H9 (cell line): ENCODE results near the gene CDH4. TPM values are rescaled to one million over a fixed set of nuclear protein-coding genes. Genes with fewer than 3 reads are reported as not detected.

Experiments used
- DNase-seq: peaks from one replicate; pipeline ENCODE4 v3.0.0-alpha.2; 2017
- H2AFZ ChIP-seq: one replicate; pipeline ENCODE4 v1.6.1; 2013; ENCODE audit warnings: mild to moderate bottlenecking, low read length, control low read depth, moderate library complexity
- H2AK5ac ChIP-seq: 2 replicates; pipeline ENCODE4 v1.6.1; 2013; ENCODE audit warnings: low read length, control low read depth, mixed read lengths; ENCODE audit not compliant: insufficient read length
- H2BK120ac ChIP-seq: one replicate; pipeline ENCODE4 v1.6.1; 2013; ENCODE audit warnings: low read depth, mild to moderate bottlenecking, low read length, control low read depth, inconsistent platforms; ENCODE audit not compliant: poor library complexity, severe bottlenecking
- H2BK12ac ChIP-seq: 2 replicates; pipeline ENCODE4 v1.6.1; 2013; ENCODE audit warnings: low read length, control low read depth, mixed read lengths, low read depth; ENCODE audit not compliant: insufficient read length
- H2BK15ac ChIP-seq: 2 replicates; pipeline ENCODE4 v1.6.1; 2013; ENCODE audit warnings: low read depth, low read length, control low read depth
- H2BK20ac ChIP-seq: one replicate; pipeline ENCODE4 v1.6.1; 2013; ENCODE audit warnings: low read depth, mild to moderate bottlenecking, low read length, control low read depth, inconsistent platforms; ENCODE audit not compliant: poor library complexity, severe bottlenecking
- H2BK5ac ChIP-seq: 2 replicates; pipeline ENCODE4 v1.6.1; 2013; ENCODE audit warnings: low read length, control low read depth, mixed read lengths; ENCODE audit not compliant: insufficient read length
- H3K14ac ChIP-seq: 2 replicates; pipeline ENCODE4 v1.6.1; 2013; ENCODE audit warnings: low read length, control low read depth; ENCODE audit not compliant: insufficient read depth
- H3K18ac ChIP-seq: 2 replicates; pipeline ENCODE4 v1.6.1; 2013; ENCODE audit warnings: low read depth, mild to moderate bottlenecking, mixed read lengths, low read length, control low read depth; ENCODE audit not compliant: insufficient read length
- H3K23ac ChIP-seq: 2 replicates; pipeline ENCODE4 v1.6.1; 2013; ENCODE audit warnings: low read length, control low read depth, mixed read lengths, low read depth; ENCODE audit not compliant: insufficient read length
- H3K23me2 ChIP-seq: 2 replicates; pipeline ENCODE4 v1.6.1; 2013; ENCODE audit warnings: low read depth, mild to moderate bottlenecking, mixed read lengths, low read length, control low read depth; ENCODE audit not compliant: insufficient read length, poor library complexity, severe bottlenecking
- H3K27ac ChIP-seq: 2 replicates; pipeline ENCODE4 v1.5.1; 2013; ENCODE audit warnings: low read length, control low read depth, mixed read lengths, low read depth; ENCODE audit not compliant: insufficient read length
- H3K27me3 ChIP-seq: 2 replicates; pipeline ENCODE4 v1.6.1; 2013; ENCODE audit warnings: low read length, control low read depth, inconsistent platforms; ENCODE audit not compliant: insufficient read depth
- H3K4ac ChIP-seq: 2 replicates; pipeline ENCODE4 v1.6.1; 2013; ENCODE audit warnings: low read depth, mild to moderate bottlenecking, control low read depth, inconsistent platforms, low read length, moderate library complexity
- H3K4me1 ChIP-seq: 2 replicates; pipeline ENCODE4 v1.6.1; 2013; ENCODE audit warnings: low read length, control low read depth, inconsistent platforms; ENCODE audit not compliant: insufficient read depth
- H3K4me2 ChIP-seq: 2 replicates; pipeline ENCODE4 v1.6.1; 2013; ENCODE audit warnings: low read length, control low read depth, mixed read lengths; ENCODE audit not compliant: insufficient read length, insufficient read depth
- H3K56ac ChIP-seq: 2 replicates; pipeline ENCODE4 v1.6.1; 2013; ENCODE audit warnings: low read depth, mild to moderate bottlenecking, mixed read lengths, low read length, control low read depth; ENCODE audit not compliant: insufficient read length
- H3K79me1 ChIP-seq: 2 replicates; pipeline ENCODE4 v1.6.1; 2013; ENCODE audit warnings: low read depth, mild to moderate bottlenecking, moderate library complexity, low read length, control low read depth, inconsistent platforms; ENCODE audit not compliant: insufficient read depth, poor library complexity, severe bottlenecking
- H3K79me2 ChIP-seq: 2 replicates; pipeline ENCODE4 v1.6.1; 2013; ENCODE audit warnings: low read length, control low read depth, inconsistent platforms; ENCODE audit not compliant: insufficient read depth
- H3K9ac ChIP-seq: 2 replicates; pipeline ENCODE4 v1.6.1; 2013; ENCODE audit warnings: low read length, control low read depth, mixed read lengths; ENCODE audit not compliant: insufficient read length; ENCODE audit errors: extremely low read depth
- H3K9me3 ChIP-seq: one replicate; pipeline ENCODE4 v1.6.1; 2013; ENCODE audit warnings: low read depth, low read length, inconsistent platforms; ENCODE audit not compliant: control insufficient read depth
- H3T11ph ChIP-seq: one replicate; pipeline ENCODE4 v1.6.1; 2013; ENCODE audit warnings: mild to moderate bottlenecking, low read length, control low read depth, inconsistent platforms
- H4K20me1 ChIP-seq: one replicate; pipeline ENCODE4 v1.6.1; 2013; ENCODE audit not compliant: control insufficient read depth, insufficient read length, insufficient read depth
- H4K5ac ChIP-seq: 2 replicates; pipeline ENCODE4 v1.6.1; 2013; ENCODE audit warnings: low read depth, mild to moderate bottlenecking, mixed read lengths, low read length, control low read depth; ENCODE audit not compliant: insufficient read length
- H4K8ac ChIP-seq: replicated peaks from 2 replicates; pipeline ENCODE4 v1.6.1; 2013; ENCODE audit warnings: low read length, control low read depth, mixed read lengths, low read depth; ENCODE audit not compliant: insufficient read length
- H4K91ac ChIP-seq: 2 replicates; pipeline ENCODE4 v1.6.1; 2013; ENCODE audit warnings: low read depth, mild to moderate bottlenecking, moderate library complexity, mixed read lengths, low read length, control low read depth; ENCODE audit not compliant: insufficient read length
- H3K27ac Mint-ChIP-seq, 3 experiments: 2 replicates in 2 of 3; 3 replicates in 1 of 3; pipeline ENCODE4 v1.8.0; 2020 to 2021; ENCODE audit warnings: mixed read lengths in 3 of 3, mild to moderate bottlenecking in 1 of 3, moderate library complexity in 1 of 3
- H3K27me3 Mint-ChIP-seq: 2 replicates; pipeline ENCODE4 v1.8.0; 2021; ENCODE audit warnings: low read depth, mild to moderate bottlenecking, moderate library complexity, mixed read lengths
- H3K36me3 Mint-ChIP-seq, 3 experiments: 2 replicates in 2 of 3; 3 replicates in 1 of 3; pipeline ENCODE4 v1.8.0; 2020 to 2021; ENCODE audit warnings: low read depth in 3 of 3, mixed read lengths in 3 of 3; ENCODE audit not compliant: insufficient read depth in 1 of 3
- H3K4me1 Mint-ChIP-seq, 2 experiments: 2 replicates each; pipeline ENCODE4 v1.8.0; 2020; ENCODE audit warnings: mixed read lengths in 2 of 2
- H3K4me3 Mint-ChIP-seq, 2 experiments: 2 replicates in 1 of 2; 3 replicates in 1 of 2; pipeline ENCODE4 v1.8.0; 2020 to 2021; ENCODE audit warnings: mild to moderate bottlenecking in 2 of 2, mixed read lengths in 2 of 2, moderate library complexity in 1 of 2
- H3K9me3 Mint-ChIP-seq, 2 experiments: 2 replicates in 1 of 2; 3 replicates in 1 of 2; pipeline ENCODE4 v1.8.0; 2020; ENCODE audit warnings: mild to moderate bottlenecking in 2 of 2, mixed read lengths in 2 of 2, moderate library complexity in 1 of 2
- CTCF ChIP-seq: fragments of 200-600 bp; sonication (generic); conservative IDR thresholded peaks from 3 replicates; pipeline ENCODE4 v1.8.0; 2021; ENCODE audit warnings: antibody characterized with exemption, mild to moderate bottlenecking
- WGBS: extraction: QIAGEN DNeasy Blood & Tissue Kit; methylation state at CpG from one replicate; pipeline ENCODE4 v1.1.7; 2013; ENCODE audit warnings: missing lambda C conversion rate, low lambda C conversion rate, mixed read lengths; ENCODE audit not compliant: insufficient read length; ENCODE audit errors: extremely low coverage; 5-methylcytosine and 5-hydroxymethylcytosine counted together
- total RNA-seq: library from RNA; stranded (reverse); gene quantifications from 2 replicates; pipeline ENCODE4 v1.2.1, GENCODE V29; 2021

CDH4 gene
- total RNA-seq, 1 experiment from 2014 or later = 3.0 TPM

- H2BK12ac ChIP-seq = no peak overlapping the region
- no peak overlapping the region for H3K4me2 ChIP-seq
- peaks cover 19 to 20% of the 10 kb centered on the region in 2 experiments for H3K4me1 Mint-ChIP-seq
- no peaks in the 10 kb centered on the region; a peak in 2 of 5 replicates for H3K9me3 Mint-ChIP-seq
- H3K36me3 Mint-ChIP-seq = no peaks in the 10 kb centered on the region; a peak in 3 of 7 replicates
- H3K9ac ChIP-seq = no peak overlapping the region
- H3K18ac ChIP-seq = no peak overlapping the region
- H2AK5ac ChIP-seq = no peak overlapping the region
- H2BK15ac ChIP-seq = no peak overlapping the region
- no peak overlapping the region for H2BK120ac ChIP-seq
- H3K9me3 ChIP-seq = no peaks in the 10 kb centered on the region
- whole genome bisulfite sequencing = no CpG with 5 or more reads among the region's 19 CpGs
- no peak overlapping the region for H3K27ac ChIP-seq
- H3K79me1 ChIP-seq = no peaks in the 10 kb centered on the region
- no peak for DNase-seq
- H3K4me3 Mint-ChIP-seq = no peak overlapping the region
- no peak overlapping the region for H4K91ac ChIP-seq
- H3K14ac ChIP-seq = no peak overlapping the region
- H2AFZ ChIP-seq = no peak overlapping the region
- no peak overlapping the region for H2BK20ac ChIP-seq
- H3K27ac Mint-ChIP-seq = no peak overlapping the region
- H3K79me2 ChIP-seq = no peaks in the 10 kb centered on the region
- no peak for TF ChIP-seq CTCF
- no peak overlapping the region for H3K23ac ChIP-seq
- H2BK5ac ChIP-seq = no peak overlapping the region
- H3K4me1 ChIP-seq = no peaks in the 10 kb centered on the region
- no peak overlapping the region for H4K5ac ChIP-seq
- H4K20me1 ChIP-seq = no peaks in the 10 kb centered on the region
- H4K8ac ChIP-seq = no peak overlapping the region
- peaks cover 2% of the 10 kb centered on the region; the same call in 1 of the 2 replicates for H3K27me3 ChIP-seq
- no peaks in the 10 kb centered on the region for H3K23me2 ChIP-seq
- no peak overlapping the region for H3T11ph ChIP-seq
- H3K27me3 Mint-ChIP-seq = peaks cover 44% of the 10 kb centered on the region
- no peak overlapping the region for H3K4ac ChIP-seq
- H3K56ac ChIP-seq = no peak overlapping the region
Observed at GRCh38 chr20:61523145-61523544, 271.1 kb downstream of the CDH4 start.
